Fibroblast of lung (primary cell): ENCODE measurements around the gene CORT.

Experiments used
- EZH2 ChIP-seq: IDR thresholded peaks from 2 replicates; pipeline ENCODE4 v1.5.1; 2012; ENCODE audit warnings: low read length, control low read depth, mild to moderate bottlenecking; ENCODE audit errors: missing control alignments
- TF ChIP-seq, protein P1 (sequence below), 2 donors: IDR thresholded peaks in 1 of 2; conservative IDR thresholded peaks in 1 of 2; 1 replicate in 1 of 2; 2 replicates in 1 of 2; pipeline ENCODE4 v1.5.1; 2011 to 2012; ENCODE audit warnings: low read length in 2 of 2, control low read depth in 1 of 2, inconsistent platforms in 1 of 2, low read depth in 1 of 2, mild to moderate bottlenecking in 1 of 2

DNA sequence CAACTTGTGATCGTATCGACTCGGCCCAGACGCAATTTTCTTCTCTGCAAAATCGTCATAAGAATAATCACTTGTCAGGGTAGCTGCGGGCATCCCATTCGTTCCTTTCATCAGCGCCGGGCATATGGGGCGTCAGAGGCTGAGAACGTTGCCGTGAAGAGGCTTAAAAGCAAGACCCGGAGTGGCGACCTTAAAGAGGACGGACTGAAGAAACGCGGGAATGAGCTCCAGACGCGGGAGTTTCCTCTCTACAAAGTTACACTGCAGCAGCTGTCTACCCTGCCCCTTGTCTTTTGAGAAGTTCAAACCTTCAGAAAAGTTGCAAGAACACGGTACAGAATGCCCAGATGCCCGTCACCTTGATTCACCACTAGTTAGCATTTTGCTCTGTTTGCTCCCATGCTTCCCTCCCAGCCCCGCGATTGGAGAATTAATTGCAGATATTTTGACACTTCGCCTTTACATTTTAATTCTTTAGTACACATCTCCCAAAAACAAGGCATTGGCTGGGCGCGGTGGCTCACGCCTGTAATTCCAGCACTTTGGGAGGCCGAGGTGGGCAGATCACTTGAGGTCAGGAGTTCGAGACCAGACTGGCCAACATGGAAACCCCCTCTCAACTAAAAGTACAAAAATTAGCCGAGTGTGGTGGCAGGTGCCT lies 18.6 kb upstream of the CORT start:
- TF ChIP-seq, protein P1, sequence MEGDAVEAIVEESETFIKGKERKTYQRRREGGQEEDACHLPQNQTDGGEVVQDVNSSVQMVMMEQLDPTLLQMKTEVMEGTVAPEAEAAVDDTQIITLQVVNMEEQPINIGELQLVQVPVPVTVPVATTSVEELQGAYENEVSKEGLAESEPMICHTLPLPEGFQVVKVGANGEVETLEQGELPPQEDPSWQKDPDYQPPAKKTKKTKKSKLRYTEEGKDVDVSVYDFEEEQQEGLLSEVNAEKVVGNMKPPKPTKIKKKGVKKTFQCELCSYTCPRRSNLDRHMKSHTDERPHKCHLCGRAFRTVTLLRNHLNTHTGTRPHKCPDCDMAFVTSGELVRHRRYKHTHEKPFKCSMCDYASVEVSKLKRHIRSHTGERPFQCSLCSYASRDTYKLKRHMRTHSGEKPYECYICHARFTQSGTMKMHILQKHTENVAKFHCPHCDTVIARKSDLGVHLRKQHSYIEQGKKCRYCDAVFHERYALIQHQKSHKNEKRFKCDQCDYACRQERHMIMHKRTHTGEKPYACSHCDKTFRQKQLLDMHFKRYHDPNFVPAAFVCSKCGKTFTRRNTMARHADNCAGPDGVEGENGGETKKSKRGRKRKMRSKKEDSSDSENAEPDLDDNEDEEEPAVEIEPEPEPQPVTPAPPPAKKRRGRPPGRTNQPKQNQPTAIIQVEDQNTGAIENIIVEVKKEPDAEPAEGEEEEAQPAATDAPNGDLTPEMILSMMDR (conservative IDR thresholded peaks at IDR 0.05 in 1 of 2, IDR thresholded peaks at IDR 0.05 in 1 of 2; ENCODE audit: low read depth in 1 of 2, low read length in 2 of 2) = no peak
- no peak for TF ChIP-seq EZH2
